Measurements from ENCODE around the gene SLC36A1.

GRCh38 chr5:151448038-151448985, 909 bp downstream of the SLC36A1 start:
- TF ChIP-seq CTCF (IDR thresholded peaks at IDR 0.05) (peak in 2 of 6 experiments; percentile 7 to 10), POLR2A (IDR thresholded peaks at IDR 0.05) (no peak)
